Aorta (tissue), 5 donors: Measurements from ENCODE around the gene ADAP1. TPM values are rescaled to one million over a fixed set of nuclear protein-coding genes. Genes with fewer than 3 reads are reported as not detected.
"Not testable (repeated sequence)": the region's sequence is repeated elsewhere in the genome, so short reads cannot be mapped to it uniquely, and the experiment has no call there.

Source experiments
- ATAC-seq: fragments of 200-7000 bp; cut with Tn5 transposase; one replicate; pipeline ENCODE4 v1.9.1; 2022; ENCODE audit warnings: moderate library complexity; ENCODE audit not compliant: low FRiP score
- DNase-seq, 2 donors: peaks; one replicate each; pipeline ENCODE4 v3.0.0-alpha.2; 2020
- H3K27ac ChIP-seq, 2 donors: one replicate each; pipeline ENCODE4 v1.5.1; 2013; ENCODE audit warnings: low read length in 2 of 2, mild to moderate bottlenecking in 2 of 2, moderate library complexity in 2 of 2, control low read depth in 1 of 2, inconsistent platforms in 1 of 2, low read depth in 1 of 2
- H3K27me3 ChIP-seq, 2 donors: one replicate each; pipeline ENCODE4 v1.6.1; 2013; ENCODE audit warnings: control low read depth in 1 of 2, low read length in 1 of 2, mild to moderate bottlenecking in 1 of 2, moderate library complexity in 1 of 2; ENCODE audit not compliant: insufficient read depth in 2 of 2, control insufficient read depth in 1 of 2
- H3K36me3 ChIP-seq, 2 donors: one replicate each; pipeline ENCODE4 v1.6.1; 2013; ENCODE audit warnings: control low read depth in 1 of 2, low read length in 1 of 2, mild to moderate bottlenecking in 1 of 2; ENCODE audit not compliant: insufficient read depth in 2 of 2, control insufficient read depth in 1 of 2
- H3K4me1 ChIP-seq, 2 donors: one replicate each; pipeline ENCODE4 v1.6.1; 2013; ENCODE audit warnings: low read length in 2 of 2, control low read depth in 1 of 2, mild to moderate bottlenecking in 1 of 2, moderate library complexity in 1 of 2; ENCODE audit not compliant: insufficient read depth in 2 of 2, control insufficient read depth in 1 of 2
- H3K4me3 ChIP-seq, 2 donors: one replicate each; pipeline ENCODE4 v1.5.1; 2013; ENCODE audit warnings: low read length in 2 of 2, control low read depth in 1 of 2, mild to moderate bottlenecking in 1 of 2
- H3K9me3 ChIP-seq: one replicate; pipeline ENCODE4 v1.6.1; 2013; ENCODE audit warnings: mild to moderate bottlenecking, low read length; ENCODE audit not compliant: control insufficient read depth
- WGBS, 2 donors: extraction: QIAGEN DNeasy Blood & Tissue Kit; methylation state at CpG; one replicate each; pipeline ENCODE4 v1.1.7; 2013; 5-methylcytosine and 5-hydroxymethylcytosine counted together
- intact Hi-C, 2 donors: fragments of 100-400 bp; cut with DNase I; formaldehyde crosslinking; loops; one replicate each; pipeline versions ENCODE4 v1.14.2 to v1.15.0; 2022
- polyA plus RNA-seq, 2 donors: library from polyadenylated mRNA; stranded (reverse); fragments of 200-250 nt; gene quantifications; one replicate each; pipeline ENCODE4 v1.2.3, GENCODE V29; 2013
- total RNA-seq, 2 donors: library from RNA; stranded (reverse); fragmentation: NEBNext Ultra II Directional; extraction: Animal tissue kit (Norgen Biotek cat#: 25700); gene quantifications; one replicate each; pipeline ENCODE4 v1.2.1, GENCODE V29; 2021
- donor health status: healthy with polysubstance abuse.
- donor health status: Bipolar disorder and iron deficiency.
- donor health status: DM: no; HTN: no; CAD: no.
- donor health status: DM: no; HTN: no; CAD: no.
- donor health status: DM: yes; HTN: yes; CAD: no.

Gene ADAP1
- total and polyA plus RNA-seq, 4 donors: 4.3 to 16.9 (median 11.4) TPM

GRCh38 chr7:875476-876076, 78.9 kb downstream of the ADAP1 start:
- Histone ChIP-seq H3K27me3 (no peaks in the 10 kb centered on the region), H3K36me3 (no peaks in the 10 kb centered on the region), H3K27ac (no peak overlapping the region), H3K4me1 (no peaks in the 10 kb centered on the region), H3K4me3 (no peak overlapping the region), H3K9me3 (no peaks in the 10 kb centered on the region)
- intact Hi-C loops: loop anchor here in 1 of 2 donors (2.0 kb wide), 1 partner anchor 39 kb away; no protein-coding TSS in a partner anchor
- no peak for DNase-seq
- no peak for ATAC-seq
- WGBS, 2 donors: 70 to 71% methylated on average over 27 of the region's 27 CpGs

- DNase-seq: no peak
- no peaks in the 10 kb centered on the region for H3K4me1 ChIP-seq
- no peak overlapping the region for H3K27ac ChIP-seq
- ATAC-seq: no peak
- H3K27me3 ChIP-seq: no peaks in the 10 kb centered on the region
- H3K9me3 ChIP-seq: no peaks in the 10 kb centered on the region
- H3K4me3 ChIP-seq: no peak overlapping the region
- H3K36me3 ChIP-seq: no peaks in the 10 kb centered on the region
- intact Hi-C loops: loop anchor here in 1 of 2 donors (2.0 kb wide), 1 partner anchor 38 kb away; no protein-coding TSS in a partner anchor
- WGBS, 2 donors: 66 to 67% methylated on average over 7 of the region's 7 CpGs
Observed at GRCh38 chr7:875051-875450, 79.4 kb downstream of the ADAP1 start.

- DNase-seq: no peak
- Histone ChIP-seq H3K4me1 (no peaks in the 10 kb centered on the region), H3K36me3 (no peaks in the 10 kb centered on the region), H3K9me3 (no peaks in the 10 kb centered on the region), H3K4me3 (no peak overlapping the region), H3K27ac (no peak overlapping the region), H3K27me3 (no peaks in the 10 kb centered on the region)
- 71% methylated on average over 9 of the region's 9 CpGs for WGBS, 2 donors
- no peak for ATAC-seq
- intact Hi-C loops: loop anchor here (2.0 to 5.0 kb wide), 2 partner anchors 37 to 87 kb away; no protein-coding TSS in a partner anchor
Observed at GRCh38 chr7:874031-874749, 80.3 kb downstream of the ADAP1 start.

- peak overlapping the region in 1 of 2 donors; percentile 6 for H3K27ac ChIP-seq
- no peaks in the 10 kb centered on the region for H3K27me3 ChIP-seq
- DNase-seq (peak; percentile 83 to 91), ATAC-seq (peak; percentile 68)
- no peaks in the 10 kb centered on the region for H3K4me1 ChIP-seq
- no peaks in the 10 kb centered on the region for H3K36me3 ChIP-seq
- intact Hi-C loops: loop anchor here (1.0 to 5.0 kb wide), 3 partner anchors 37 to 87 kb away; no protein-coding TSS in a partner anchor
- H3K9me3 ChIP-seq: no peaks in the 10 kb centered on the region
- H3K4me3 ChIP-seq: no peak overlapping the region
- 29% methylated on average over 18 of the region's 18 CpGs for WGBS, 2 donors
Observed at GRCh38 chr7:873367-874002, 81.0 kb downstream of the ADAP1 start.

- not testable (repeated sequence) for H3K36me3 ChIP-seq, DNase-seq, H3K9me3 ChIP-seq, H3K4me3 ChIP-seq, H3K27ac ChIP-seq, H3K27me3 ChIP-seq, ATAC-seq, H3K4me1 ChIP-seq
- whole genome bisulfite sequencing, 2 donors: 87 to 88% methylated on average over 19 of the region's 19 CpGs
- intact Hi-C loops: loop anchor here (1.0 to 5.0 kb wide), 2 partner anchors 85 to 86 kb away; no protein-coding TSS in a partner anchor
Observed at GRCh38 chr7:872685-873084, 81.8 kb downstream of the ADAP1 start.

GRCh38 chr7:871900-872537, 82.5 kb downstream of the ADAP1 start:
- no peaks in the 10 kb centered on the region for H3K36me3 ChIP-seq

GRCh38 chr7:869348-869747, 85.1 kb downstream of the ADAP1 start:
- H3K36me3 ChIP-seq: no peaks in the 10 kb centered on the region
- 69 to 72% methylated on average over 14 of the region's 14 CpGs for WGBS, 2 donors
- H3K4me1 ChIP-seq: peaks cover 0 to 2% of the 10 kb centered on the region in 2 donors
- ATAC-seq (no peak), DNase-seq (no peak)
- H3K27me3 ChIP-seq: no peaks in the 10 kb centered on the region
- no peak overlapping the region for H3K4me3 ChIP-seq
- H3K9me3 ChIP-seq: no peaks in the 10 kb centered on the region
- H3K27ac ChIP-seq: peak overlapping the region in 1 of 2 donors; percentile 49
- intact Hi-C loops: loop anchor here in 1 of 2 donors (5.0 kb wide), 1 partner anchor 37 kb away; the partner anchor contains the start of gene SUN1

More at GRCh38 chr7:871900-872537, 82.5 kb downstream of the ADAP1 start:
- intact Hi-C loops: loop anchor here in 1 of 2 donors (5.0 kb wide), 1 partner anchor 85 kb away; no protein-coding TSS in a partner anchor
- H3K4me1 ChIP-seq: peaks cover 0 to 2% of the 10 kb centered on the region in 2 donors
- H3K4me3 ChIP-seq: no peak overlapping the region
- H3K27ac ChIP-seq: no peak overlapping the region
- ATAC-seq (no peak), DNase-seq (no peak)
- WGBS, 2 donors: 73 to 76% methylated on average over 14 of the region's 14 CpGs
- no peaks in the 10 kb centered on the region for H3K27me3 ChIP-seq
- no peaks in the 10 kb centered on the region for H3K9me3 ChIP-seq

- H3K4me3 ChIP-seq: no peak overlapping the region
- ATAC-seq (no peak), DNase-seq (no peak)
- 85 to 87% methylated on average over 17 of the region's 17 CpGs for WGBS, 2 donors
- H3K36me3 ChIP-seq: no peaks in the 10 kb centered on the region
- H3K27ac ChIP-seq: peak overlapping the region in 1 of 2 donors; percentile 89
- H3K4me1 ChIP-seq: peaks cover 0 to 2% of the 10 kb centered on the region in 2 donors
- H3K27me3 ChIP-seq: no peaks in the 10 kb centered on the region
- intact Hi-C loops: loop anchor here in 1 of 2 donors (5.0 kb wide), 1 partner anchor 36 kb away; the partner anchor contains the start of gene SUN1
- H3K9me3 ChIP-seq: no peaks in the 10 kb centered on the region
Observed at GRCh38 chr7:868189-868486, 86.3 kb downstream of the ADAP1 start.
